Measurements from ENCODE around the gene IZUMO1. TPM values are rescaled to one million over a fixed set of nuclear protein-coding genes. Genes with fewer than 3 reads are reported as not detected.

IZUMO1 gene
- total and polyA plus RNA-seq, 2 of the 13 experiments (the other 11 are each of a cell fraction or from before 2014, with no cell fraction given): 0.07 to 0.22 TPM

DNA sequence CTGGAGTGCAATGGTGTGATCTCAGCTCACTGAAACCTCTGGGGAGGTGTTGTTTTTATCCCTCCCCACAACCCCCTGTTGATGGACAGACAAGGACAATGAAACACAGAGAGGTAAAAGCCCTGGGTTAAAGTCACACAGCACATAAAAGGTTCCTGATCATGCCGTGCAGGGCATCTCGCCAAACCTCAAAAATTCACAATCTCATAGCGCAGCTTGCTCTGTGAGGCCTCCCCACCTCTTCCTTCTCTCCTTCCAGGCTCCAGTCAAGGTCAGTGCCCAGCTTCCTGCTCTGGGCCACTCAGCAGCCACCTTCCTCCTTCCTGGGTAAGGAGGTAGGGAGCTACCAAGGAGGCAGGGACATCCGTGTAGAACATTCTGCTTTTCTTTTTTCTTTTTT, 48.7 kb downstream of the IZUMO1 start:
- Histone ChIP-seq H3K4me3 (replicated peaks in 1 of 3; ENCODE audit: insufficient read depth in 1 of 3, low read depth in 2 of 3, low read length in 3 of 3) (no peak overlapping the region), H3K79me2 (ENCODE audit: insufficient read depth, low read length) (no peaks in the 10 kb centered on the region), H3K27me3 (ENCODE audit: control insufficient read depth in 1 of 2, insufficient read depth in 2 of 2, low read length in 2 of 2) (peaks cover 0 to 3% of the 10 kb centered on the region in 2 experiments; a peak in 1 of 5 replicates), H3K27ac (ENCODE audit: extremely low read length, insufficient read depth, low read length) (no peak overlapping the region), H2AFZ (ENCODE audit: low read length) (no peak overlapping the region), H3K36me3 (replicated peaks in 1 of 2; ENCODE audit: control insufficient read depth in 1 of 2, insufficient read depth in 2 of 2, low read length in 2 of 2) (no peaks in the 10 kb centered on the region), H4K20me1 (ENCODE audit: insufficient read depth, low read length) (no peaks in the 10 kb centered on the region), H3K9me3 (ENCODE audit: low read length) (no peaks in the 10 kb centered on the region), H3K4me2 (ENCODE audit: low read depth, low read length) (no peak overlapping the region), H3K9ac (ENCODE audit: insufficient read depth, low read depth, low read length) (no peak overlapping the region), H3K4me1 (ENCODE audit: insufficient read depth, low read length) (peaks cover 35% of the 10 kb centered on the region)
- POLR2A ChIA-PET: interaction anchor here (0.6 kb wide), 1 partner anchor 114 kb away, joined by 3 read pairs; no protein-coding TSS in a partner anchor
- no peak for ATAC-seq
- DNase-seq (ENCODE audit: low spot score): no peak
- no peak for FAIRE-seq
- WGBS (ENCODE audit: low lambda C conversion rate): 51% methylated on average over 4 of the region's 4 CpGs
- in situ Hi-C loops (cut with HindIII; ENCODE audit: extremely low pct_ligation_motif_present, low pct_unique_long_range_greater_than_20kb): no loop called here
- CTCF ChIA-PET (ENCODE audit: low intra/inter-chr PET ratio, low total read pairs): no interaction called here
- intact Hi-C loops (cut with micrococcal nuclease; ENCODE audit: unreplicated experiment): no loop called here
- no TSS peak for BruUV-seq (replicated peaks)
- TF ChIP-seq SALL2 (CRISPR knock-in tag; IDR thresholded peaks at IDR 0.05) (no peak), ZNF768 (CRISPR knock-in tag; IDR thresholded peaks at IDR 0.05) (peak; percentile 79), ZBTB7A (CRISPR knock-in tag; IDR thresholded peaks at IDR 0.05) (no peak), KLF9 (CRISPR knock-in tag; IDR thresholded peaks at IDR 0.05; ENCODE audit: low read depth) (no peak)

DNA sequence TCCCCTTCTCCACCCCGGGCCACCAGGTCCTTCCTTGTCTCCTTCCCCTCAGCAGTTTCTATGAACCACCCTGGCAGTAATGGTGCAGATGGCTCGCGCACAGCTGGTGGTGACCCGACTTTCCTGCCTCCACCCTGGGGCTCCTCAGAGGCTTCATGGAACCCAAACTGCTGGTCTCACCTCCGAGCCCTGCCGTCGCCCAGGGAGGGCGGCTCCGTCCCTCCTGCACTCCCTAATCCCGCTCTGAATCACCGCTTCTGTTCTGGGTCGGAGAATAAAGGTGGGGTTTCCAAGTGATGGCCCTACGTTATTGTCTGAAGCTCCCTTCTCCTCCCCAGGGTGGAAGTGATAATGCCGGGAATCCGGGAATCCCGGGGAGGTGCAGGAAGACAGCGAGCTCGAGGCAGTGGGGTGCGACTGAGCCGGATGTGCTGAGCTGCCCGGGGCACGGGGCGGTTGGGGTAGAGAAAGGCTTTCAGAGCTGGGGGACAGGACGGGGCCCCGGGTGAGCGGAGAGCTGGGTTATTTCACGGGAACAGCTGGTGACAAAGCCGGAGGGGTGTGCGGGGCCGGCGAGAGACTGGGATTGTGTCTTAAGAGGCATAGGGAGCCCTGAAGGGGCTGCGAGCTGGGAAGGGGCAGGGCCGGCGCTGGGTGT, 50.2 kb downstream of the IZUMO1 start:
- Histone ChIP-seq H3K9me3 (ENCODE audit: low read length) (no peaks in the 10 kb centered on the region), H3K27ac (ENCODE audit: extremely low read length, insufficient read depth, low read length) (no peak overlapping the region), H3K4me2 (ENCODE audit: low read depth, low read length) (peak overlapping the region; percentile 32; the same call in 1 of the 2 replicates), H3K27me3 (ENCODE audit: control insufficient read depth in 1 of 2, insufficient read depth in 2 of 2, low read length in 2 of 2) (peaks cover 0 to 3% of the 10 kb centered on the region in 2 experiments; a peak in 1 of 5 replicates), H3K79me2 (ENCODE audit: insufficient read depth, low read length) (no peaks in the 10 kb centered on the region), H4K20me1 (ENCODE audit: insufficient read depth, low read length) (no peaks in the 10 kb centered on the region), H3K36me3 (replicated peaks in 1 of 2; ENCODE audit: control insufficient read depth in 1 of 2, insufficient read depth in 2 of 2, low read length in 2 of 2) (no peaks in the 10 kb centered on the region), H3K4me1 (ENCODE audit: insufficient read depth, low read length) (peaks cover 35% of the 10 kb centered on the region), H3K4me3 (replicated peaks in 1 of 3; ENCODE audit: insufficient read depth in 1 of 3, low read depth in 2 of 3, low read length in 3 of 3) (peak overlapping the region in 1 of 3 experiments; percentile 50; a peak in 1 of 6 replicates), H3K9ac (ENCODE audit: insufficient read depth, low read depth, low read length) (no peak overlapping the region), H2AFZ (ENCODE audit: low read length) (no peak overlapping the region)
- ChIA-PET POLR2A (interaction anchor here (1.0 to 2.2 kb wide), 5 partner anchors 15 to 42 kb away, joined by 4 to 9 read pairs (median 5); no protein-coding TSS in a partner anchor), CTCF (ENCODE audit: low intra/inter-chr PET ratio, low total read pairs) (no interaction called here)
- in situ Hi-C loops (cut with HindIII; ENCODE audit: extremely low pct_ligation_motif_present, low pct_unique_long_range_greater_than_20kb): no loop called here
- ATAC-seq (no peak; the same call in 2 of the 3 replicates), FAIRE-seq (no peak), DNase-seq (ENCODE audit: low spot score) (no peak)
- BruUV-seq (replicated peaks): no TSS peak
- WGBS (ENCODE audit: low lambda C conversion rate): 74% methylated on average over 33 of the region's 34 CpGs
- intact Hi-C loops (cut with micrococcal nuclease; ENCODE audit: unreplicated experiment): no loop called here
- TF ChIP-seq, protein P1, sequence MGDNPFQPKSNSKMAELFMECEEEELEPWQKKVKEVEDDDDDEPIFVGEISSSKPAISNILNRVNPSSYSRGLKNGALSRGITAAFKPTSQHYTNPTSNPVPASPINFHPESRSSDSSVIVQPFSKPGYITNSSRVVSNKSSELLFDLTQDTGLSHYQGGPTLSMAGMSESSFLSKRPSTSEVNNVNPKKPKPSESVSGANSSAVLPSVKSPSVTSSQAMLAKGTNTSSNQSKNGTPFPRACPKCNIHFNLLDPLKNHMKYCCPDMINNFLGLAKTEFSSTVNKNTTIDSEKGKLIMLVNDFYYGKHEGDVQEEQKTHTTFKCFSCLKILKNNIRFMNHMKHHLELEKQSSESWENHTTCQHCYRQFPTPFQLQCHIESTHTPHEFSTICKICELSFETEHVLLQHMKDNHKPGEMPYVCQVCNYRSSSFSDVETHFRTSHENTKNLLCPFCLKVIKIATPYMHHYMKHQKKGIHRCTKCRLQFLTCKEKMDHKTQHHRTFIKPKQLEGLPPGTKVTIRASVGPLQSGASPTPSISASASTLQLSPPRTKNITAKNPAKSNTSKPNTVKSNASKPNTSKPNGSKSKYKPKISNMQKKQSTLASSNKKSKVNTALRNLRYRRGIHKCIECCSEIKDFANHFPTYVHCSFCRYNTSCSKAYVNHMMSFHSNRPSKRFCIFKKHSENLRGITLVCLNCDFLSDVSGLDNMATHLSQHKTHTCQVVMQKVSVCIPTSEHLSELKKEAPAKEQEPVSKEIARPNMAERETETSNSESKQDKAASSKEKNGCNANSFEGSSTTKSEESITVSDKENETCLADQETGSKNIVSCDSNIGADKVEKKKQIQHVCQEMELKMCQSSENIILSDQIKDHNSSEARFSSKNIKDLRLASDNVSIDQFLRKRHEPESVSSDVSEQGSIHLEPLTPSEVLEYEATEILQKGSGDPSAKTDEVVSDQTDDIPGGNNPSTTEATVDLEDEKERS (CRISPR knock-in tag; IDR thresholded peaks at IDR 0.05): no peak
- TF ChIP-seq ZNF569 (CRISPR knock-in tag; IDR thresholded peaks at IDR 0.05; ENCODE audit: borderline replicate concordance): no peak
- no peak for TF ChIP-seq ZNF510 (CRISPR knock-in tag; IDR thresholded peaks at IDR 0.05; ENCODE audit: low read depth)
- no peak for TF ChIP-seq GTF3A (CRISPR knock-in tag; conservative IDR thresholded peaks at IDR 0.05)
- TF ChIP-seq NFE2L1 (CRISPR knock-in tag; IDR thresholded peaks at IDR 0.05; ENCODE audit: borderline replicate concordance): no peak
- no peak for TF ChIP-seq SIX4 (CRISPR knock-in tag; IDR thresholded peaks at IDR 0.05)
- TF ChIP-seq BRD4 (CRISPR knock-in tag; IDR thresholded peaks at IDR 0.05): no peak
- TF ChIP-seq ATF7 (IDR thresholded peaks at IDR 0.05): no peak
- no peak for TF ChIP-seq ATF7 (CRISPR knock-in tag; IDR thresholded peaks at IDR 0.05)

Measured in HepG2 (cell line).